ENCODE data around the gene PCSK6.
A peak's percentile ranks its signal among the peaks of the same experiment; 100 is the strongest.

PCSK6 gene

DNA sequence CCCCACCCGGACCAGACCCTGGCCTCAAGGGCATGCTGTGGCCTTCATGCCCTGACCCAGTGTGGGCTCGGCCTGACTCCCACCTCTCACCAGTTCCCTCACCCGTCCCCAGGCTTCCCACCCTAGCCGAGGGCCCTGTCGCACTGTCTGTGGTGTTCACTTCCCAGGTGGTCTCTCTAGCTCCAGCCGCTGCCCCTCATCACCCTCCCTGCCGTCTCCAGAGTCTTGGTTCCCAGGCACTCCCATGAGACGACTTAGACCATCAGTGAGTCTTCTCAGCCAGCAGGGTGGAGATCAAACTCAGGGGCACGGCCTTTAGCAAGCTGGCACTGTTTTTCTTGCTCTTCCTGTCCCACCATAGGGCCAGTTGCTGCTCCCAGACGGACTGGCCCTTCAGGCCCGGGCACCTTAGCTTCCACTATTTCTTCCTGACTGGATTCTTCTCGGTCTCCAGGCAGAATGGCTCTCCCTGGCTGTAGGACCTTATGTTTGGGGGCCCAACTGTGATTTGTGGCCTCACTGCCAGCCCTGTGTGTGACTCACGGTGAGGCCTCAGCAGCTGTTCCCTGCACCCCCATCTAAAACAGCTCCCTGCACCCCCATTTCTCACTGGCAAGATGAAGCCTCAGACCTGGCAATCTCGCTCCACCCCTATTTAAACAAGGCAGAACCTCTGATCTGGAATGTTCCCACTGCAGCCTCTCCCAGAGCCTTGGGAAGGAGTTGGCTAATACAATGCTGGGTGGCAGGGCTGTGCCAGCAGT is 9.4 kb upstream of the PCSK6 start:
- no peak for DNase-seq

DNA sequence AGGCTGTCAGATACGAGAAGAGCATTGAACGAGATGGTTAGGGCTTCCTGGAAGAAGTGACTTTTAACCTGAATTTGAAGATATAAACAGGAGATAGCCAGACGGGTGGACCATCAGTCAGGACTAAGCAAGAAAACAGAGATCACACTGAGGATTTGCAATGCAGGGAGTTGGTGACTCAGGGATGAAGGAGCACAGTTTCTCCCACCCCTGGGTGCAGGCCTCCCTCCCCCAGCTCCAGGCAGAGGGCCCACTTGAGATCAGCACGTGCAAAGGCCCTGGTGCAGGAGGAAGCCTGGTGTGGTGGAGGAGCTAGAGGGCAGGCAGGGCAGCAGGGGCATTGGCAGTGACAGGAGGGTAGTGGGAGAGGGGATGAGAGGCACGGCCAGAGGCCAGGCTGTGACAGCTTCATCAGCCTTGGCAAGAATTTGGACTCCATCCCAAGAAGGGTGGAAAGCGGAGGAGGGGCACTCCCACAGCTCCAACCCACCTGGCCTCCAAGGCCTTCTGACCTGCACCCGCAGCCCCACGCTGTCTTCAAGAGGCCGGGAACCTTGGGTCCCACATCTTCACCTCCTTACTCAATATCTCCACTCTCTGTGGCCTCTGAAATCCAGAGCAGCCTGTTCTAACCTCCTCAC is 8.7 kb upstream of the PCSK6 start:
- DNase-seq, result no peak

DNA sequence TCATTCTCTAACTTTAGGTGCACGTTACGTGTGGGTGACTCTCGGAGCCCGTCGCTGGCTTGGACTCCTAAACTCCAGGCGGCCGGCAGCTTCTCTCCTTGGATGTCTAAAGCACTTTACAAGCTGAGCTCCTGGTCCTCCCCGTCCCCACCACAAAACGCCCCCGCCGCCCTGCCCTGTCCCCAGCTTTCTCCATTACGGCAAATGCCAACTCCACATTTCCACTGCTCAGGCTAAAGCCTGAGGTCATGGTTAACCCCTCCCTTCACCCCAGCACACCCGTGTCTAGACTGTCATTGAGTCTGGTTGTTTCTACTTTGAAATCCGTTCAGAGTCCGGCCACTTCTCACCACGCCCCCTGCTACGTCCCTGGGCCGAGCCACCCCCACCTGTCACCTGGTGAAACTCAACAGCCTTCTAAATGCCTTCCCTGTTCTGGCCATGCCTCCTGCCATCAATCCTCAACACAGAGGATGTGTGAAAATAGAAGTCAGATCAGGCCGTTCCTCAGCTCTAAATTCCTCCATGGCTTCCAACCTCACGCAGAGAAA is 8.1 kb upstream of the PCSK6 start:
- no peak for DNase-seq

DNA sequence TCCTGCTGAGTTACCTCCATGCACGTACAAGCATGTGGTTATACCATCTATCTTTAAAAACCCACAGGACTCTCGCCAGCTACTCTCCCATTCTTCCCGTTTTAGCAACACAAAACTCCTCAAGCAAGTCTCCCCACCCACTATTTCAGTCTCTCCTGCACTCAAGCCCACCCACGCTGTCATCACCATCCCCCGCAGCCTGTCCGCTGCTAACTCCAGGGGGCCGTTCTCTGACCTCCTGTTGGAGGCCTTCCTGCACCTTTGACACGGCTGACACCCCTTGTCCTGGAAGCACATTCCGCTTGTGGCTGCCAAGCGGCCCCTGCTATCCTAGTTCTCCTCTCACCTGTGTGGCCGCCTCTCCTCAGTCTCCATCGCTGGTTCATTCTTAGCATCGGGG is 7.5 kb upstream of the PCSK6 start:
- no peak for DNase-seq

DNA sequence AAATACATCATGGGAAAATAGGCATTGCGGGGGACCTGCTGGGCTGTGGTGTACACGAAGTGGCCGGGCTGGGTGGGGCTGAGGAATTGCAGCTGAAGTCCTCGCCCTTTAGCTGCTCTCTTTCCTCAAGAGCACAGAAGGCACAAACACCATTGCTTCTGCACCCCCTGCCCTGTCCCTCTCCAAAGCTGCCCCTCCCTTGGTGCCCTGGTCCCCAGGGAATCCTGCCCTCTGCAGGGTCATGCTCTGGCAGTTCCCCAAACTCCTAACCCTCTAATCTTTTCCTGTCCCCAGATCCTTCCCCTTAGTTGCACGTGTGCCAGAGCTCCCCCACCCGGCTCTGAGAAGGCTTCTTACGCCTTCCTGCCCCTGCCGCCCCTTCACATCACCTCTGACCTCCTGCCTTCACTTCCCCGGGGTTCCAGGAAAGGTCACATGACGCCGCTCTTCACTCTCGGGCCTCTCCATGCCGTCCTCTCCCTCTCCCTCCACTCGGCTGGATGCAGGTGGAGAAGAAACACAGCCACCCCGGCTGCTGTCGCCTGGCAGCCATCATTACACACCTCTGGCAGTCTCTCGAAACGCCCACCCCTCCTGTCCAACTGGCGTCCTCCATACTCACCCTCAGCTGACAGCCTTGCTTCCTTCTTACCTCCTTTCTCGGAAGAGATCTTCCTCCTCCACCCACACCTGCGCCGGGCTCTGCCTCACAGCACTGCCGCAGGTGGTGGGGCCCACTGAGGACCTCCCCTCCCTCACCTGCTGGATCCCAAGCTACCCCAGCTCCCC is 6.9 kb upstream of the PCSK6 start:
- DNase-seq, result peak in 1 of 2 donors; percentile 25

DNA sequence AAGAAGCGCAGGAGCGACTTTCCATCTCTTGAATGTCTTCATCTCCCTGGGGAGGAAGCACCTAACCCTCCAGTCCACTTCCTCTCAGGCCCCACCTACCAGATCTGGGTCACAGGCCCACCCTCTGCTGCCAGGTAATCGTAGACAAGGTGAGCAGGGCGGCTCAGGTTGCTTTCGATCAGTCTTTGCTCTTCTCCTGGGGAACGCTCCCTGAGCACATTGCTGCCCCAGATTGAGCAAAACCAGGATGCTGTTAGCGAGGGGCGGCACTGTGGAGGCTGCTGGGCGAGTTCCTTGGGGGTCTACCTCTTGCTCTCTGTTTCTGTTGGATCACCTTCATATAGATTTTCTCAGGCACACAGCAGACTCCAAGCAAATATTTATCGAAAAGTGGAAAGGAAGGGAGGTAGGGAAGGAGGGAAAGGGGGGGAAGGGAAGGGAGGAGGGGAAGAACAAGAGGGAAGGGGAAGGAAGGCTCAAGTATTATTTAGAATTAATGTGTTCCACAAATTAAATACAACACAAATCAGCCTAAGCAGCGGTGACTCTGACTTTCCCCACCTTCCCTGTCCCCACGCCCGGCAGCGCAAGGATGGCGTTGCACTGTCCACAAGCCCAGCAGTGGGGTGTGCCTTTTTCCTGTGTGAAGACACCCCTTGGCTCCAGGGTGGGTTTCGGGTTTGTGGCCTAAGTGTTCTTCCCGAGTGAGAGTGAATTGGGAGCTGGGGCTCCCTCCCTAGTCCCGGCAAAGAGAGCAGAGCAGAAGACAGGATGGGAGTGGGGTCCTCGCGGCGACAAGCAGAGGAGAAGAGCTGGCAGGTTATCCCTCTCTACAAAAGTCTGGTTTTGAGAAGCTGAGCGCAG is 6.1 kb upstream of the PCSK6 start:
- no peak for DNase-seq

DNA sequence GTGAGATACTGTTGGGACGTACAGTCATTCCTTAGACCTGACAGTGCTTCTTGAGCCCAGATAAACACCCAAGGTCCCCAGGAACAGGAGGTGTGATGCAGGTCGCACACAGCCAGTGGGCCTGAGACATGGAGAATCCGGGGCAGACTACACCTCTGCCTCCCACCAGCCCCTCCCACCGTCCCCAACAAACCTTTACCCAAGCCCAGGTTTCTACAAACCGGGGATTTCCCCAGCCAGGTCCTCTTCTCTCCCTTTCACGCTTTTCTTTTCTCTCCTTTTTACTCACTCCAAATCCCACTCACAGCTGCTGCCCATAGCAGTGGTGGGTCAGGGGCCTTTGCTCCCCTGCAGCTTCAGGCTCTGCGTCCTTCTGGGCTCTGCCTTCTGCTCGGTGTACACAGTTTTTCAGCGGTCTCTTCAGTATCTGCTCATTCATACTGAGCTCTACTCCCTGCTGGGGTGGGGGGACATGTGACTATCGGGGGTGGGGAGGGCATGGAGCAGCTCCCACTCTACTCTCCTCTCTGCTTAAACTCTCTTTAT is 4.8 kb upstream of the PCSK6 start:
- no peak for DNase-seq

DNA sequence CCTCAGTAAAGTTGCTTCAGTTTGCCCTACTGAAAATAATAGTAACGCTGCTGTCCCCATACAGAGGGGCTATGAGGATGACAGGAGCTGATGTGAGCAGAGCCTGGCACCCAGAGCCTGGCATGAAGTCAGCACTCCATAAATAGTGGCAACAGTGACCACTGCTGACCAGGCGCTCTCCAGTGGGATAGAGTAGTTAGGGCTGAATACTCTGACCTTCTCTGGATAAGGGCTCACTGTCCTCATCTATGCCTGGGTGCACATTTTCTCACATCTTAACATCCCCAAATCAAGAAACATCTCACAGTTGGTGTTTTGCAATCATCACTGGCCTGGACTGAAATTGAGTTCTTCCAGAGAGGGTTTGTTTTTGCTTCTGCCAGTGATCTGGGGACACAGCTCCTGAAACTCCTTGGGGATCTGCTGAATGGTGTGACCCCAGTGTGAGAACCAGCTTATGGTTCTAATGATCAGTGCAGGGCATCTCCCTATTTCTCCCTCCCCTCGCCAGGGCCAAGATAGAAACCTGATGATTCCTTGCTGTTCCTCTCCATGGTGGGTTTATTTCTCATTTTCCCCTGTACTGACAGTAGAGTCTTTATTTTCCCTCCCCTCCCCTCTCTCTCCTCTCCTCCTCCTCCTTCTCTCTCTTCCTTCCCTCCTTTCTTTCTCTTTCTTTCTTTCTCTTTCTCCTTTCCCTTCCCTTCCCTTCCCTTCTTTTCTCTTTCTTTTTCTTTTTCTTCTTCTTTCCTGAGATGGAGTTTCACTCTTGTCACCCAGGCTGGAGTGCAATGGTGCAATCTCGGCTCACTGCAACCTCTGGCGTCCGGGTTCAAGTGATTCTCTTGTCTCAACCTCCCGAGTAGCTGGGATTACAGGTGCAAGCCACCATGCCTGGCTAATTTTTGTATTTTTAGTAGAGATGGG is 3.5 kb upstream of the PCSK6 start:
- no peak for DNase-seq

DNA sequence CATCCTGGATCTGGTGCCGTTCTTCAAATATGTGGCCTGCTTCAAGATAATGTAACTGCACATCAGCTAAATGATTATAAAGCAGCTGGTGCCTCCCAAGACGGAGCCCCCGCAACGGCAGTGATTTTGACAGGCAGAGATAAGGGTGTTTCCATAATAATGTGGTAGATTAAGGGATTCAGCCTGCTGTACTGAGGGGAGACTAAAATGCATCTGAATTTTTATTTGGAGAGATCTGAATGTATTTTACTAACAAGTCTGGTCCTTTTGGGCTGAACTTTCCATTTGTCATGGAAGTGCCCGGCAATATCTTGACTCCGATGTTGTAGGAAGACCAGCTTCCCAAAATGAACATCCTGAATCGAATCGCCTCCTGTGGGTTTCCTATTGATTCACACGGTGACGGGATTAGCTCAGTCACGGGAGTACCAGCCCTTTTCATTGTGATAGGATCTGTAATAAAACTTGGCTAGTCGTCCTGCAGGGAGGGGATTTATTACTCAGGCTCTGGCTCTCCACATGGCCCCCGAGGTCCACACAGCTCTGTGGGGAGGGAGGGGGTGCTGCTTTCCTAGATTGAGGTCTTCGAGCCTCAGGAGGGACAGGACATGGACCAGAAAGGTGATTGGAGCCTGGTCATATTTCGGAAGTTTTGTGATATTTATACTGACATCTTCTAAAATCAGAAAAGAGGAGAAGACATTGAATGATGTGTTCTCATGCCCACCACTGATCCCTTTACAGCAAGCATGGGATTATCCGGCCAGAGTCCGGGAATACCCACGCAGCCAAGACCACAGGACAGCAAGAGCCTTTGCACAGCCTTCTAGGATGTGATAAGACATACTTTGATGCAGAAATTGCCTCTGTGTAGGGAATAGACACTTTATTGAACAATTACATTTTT is 2.5 kb upstream of the PCSK6 start:
- no peak for DNase-seq

DNA sequence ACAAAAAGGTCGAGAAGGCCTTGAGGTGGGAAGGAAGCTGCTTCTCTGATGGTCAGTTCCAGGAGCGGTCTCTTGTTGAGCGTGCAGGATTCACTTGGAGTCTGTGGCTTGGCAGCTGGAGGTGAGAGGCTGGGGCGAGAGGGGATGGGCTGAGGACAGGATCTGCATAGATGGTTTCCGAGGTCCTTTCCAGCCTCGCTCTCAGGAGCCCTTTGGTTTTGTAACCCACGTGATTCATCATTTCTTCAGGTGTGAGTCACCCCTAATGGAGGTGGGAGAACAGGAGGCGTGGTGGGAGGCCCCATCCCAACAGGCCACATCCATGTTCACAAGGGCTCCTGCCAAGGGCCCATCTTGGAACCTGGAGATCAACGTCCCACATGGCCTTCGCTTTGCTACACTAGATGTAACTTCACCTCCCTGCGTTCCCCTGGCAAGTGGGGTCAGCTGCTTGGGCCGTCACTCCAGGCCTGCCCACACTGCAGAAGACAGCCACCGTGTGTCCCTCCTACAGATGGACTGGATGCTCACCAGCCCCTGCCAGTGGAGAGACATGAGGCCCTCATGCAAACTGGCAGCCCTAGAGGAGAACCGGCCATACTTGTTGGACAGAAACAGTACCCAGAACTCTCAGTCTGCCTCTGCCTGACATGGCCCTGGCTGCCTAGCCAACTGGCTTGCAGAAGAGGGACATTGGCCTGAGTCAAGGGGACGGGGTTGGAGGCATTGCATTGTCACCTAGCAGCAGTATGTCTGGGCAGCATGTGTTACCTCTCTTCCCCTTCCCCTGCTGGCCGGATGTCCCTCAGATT is 1.6 kb upstream of the PCSK6 start:
- no peak for DNase-seq

DNA sequence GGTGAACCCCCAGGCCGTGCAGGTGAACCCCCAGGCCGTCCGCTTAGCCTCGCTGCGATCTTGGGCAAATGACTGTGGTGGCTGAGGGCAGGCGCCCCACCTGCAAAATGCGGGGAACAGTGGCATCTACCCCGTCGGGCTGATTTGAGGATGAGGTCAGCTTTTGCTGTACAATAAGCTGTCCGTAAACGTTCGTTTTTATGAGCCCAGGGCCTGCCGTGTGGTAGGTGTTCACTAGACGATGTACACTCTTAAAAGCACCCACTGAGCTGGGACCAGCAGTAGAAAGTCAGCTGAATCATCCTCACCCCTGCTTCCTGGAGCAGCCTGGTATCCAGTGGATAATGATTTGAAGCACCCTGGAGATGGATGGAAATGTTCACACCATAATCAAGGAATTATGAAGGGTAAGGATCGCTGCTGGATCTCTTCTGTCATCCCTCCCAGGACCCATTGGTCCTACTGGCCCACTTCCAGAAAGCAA is 943 bp upstream of the PCSK6 start:
- DNase-seq, result no peak

DNA sequence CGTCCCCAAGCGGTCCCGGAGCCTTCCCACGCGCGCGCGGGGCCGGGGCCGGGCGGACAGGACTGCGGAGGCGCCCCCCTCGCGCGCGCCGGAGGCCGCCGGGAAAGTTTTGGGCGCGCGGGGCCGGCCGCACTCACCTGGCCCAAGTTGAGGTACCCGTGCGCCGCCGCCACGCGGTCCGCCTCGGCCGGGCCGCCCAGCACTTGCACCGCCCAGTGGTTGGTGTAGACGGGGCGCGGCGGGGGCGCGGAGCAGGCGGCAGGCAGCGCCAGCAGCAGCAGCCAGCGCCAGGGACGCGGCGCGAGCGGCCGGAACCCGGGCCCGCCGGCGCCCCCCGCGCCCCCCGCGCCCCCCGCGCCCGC is 289 bp downstream of the PCSK6 start:
- peak in 1 of 2 donors; percentile 47 for DNase-seq

DNA sequence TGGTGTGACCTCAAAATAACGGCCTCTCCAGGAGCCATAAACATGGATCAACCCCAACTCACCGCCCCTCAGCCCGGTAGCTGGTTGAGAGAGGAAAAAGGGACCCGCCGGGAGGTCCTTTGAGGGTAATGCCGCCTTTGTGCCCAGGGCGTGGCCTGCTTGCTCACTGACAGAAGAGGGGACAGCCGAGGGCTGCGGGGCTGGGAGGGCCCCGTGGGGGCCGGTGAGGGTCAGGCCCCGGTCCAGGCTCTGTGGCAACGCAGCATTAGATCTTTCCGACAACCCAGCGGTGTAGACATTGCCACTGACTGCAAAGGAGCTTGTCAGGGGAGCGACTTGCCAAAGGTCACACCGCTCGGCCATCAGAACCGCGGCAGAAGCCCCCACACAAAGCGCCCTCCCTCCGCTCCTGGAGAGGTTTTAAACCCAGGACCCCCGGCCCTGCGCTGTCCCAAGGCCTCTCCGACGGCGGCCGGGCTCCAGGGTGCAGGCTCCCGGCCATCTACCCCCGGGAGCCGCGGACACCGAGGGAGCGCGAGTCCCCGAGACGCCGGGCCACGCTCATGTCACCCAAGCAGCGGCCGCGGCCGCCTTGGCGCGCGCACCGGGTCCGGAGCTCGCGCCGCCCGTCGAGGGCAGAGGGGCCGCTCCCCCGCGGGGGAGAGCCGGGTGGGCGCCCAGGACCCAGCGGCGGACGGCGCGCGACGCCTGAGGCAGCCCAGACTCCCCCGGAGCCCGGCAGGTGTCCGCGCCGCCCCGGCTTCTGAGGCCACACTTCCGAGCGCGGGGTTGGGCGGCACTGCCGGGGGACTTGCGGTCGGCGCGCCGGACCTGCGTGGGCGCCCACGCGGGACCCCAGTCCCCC is 975 bp downstream of the PCSK6 start:
- no peak for DNase-seq

DNA sequence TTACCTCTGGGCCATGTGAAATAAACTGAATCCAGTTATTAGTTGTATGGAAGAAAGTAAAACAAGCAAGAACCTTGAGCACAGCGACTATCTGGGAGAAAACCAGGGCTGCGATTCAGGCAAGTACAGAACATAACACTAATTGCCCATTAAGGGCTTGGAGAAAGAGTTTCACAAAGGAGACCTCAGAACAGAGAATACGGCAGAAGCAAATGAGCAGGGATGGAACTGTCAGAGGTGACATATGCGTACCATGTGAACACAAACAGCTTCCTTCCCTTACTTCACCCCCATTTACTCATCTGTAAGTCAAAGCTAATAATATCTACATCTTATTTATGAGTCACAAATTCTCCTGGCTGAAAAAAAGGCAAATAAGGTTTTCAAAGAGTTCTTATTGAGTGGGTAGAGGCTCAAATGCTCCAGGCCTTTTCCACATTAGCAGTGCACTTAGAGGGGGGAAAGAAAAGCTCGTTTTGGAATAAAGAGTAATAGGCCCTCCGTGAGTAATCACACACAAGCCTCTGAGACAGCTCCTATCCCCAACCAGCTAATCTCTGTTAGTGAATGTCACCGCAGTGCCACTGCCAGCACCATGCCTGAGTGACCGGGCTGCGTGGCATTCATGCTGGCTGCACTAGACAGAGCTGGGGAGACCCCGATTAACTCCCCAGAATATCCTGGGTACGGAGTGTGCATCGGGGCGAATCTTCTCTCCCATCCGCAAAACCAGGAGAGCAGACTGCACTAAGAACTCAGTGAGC is 2.6 kb downstream of the PCSK6 start:
- no peak for DNase-seq

DNA sequence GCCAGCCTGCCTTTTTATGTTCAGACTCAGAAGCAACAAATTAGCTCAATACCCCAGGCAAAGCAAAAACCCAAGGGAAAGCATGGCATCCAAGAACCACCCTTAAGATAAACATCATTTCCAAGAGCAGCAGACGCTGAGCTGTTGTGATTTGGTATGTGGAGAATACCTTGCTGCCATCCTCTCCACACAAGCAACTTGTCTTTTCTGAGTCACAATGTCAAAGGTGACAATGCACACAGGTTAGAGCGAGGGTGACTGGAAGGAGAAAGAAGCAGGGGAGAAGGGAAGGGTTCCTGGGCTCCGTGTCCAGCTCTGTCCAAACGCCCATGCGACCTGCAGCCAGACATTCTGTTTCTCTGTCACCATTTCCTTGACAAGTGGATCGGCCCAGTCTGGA is 6.0 kb downstream of the PCSK6 start:
- no peak for DNase-seq

DNA sequence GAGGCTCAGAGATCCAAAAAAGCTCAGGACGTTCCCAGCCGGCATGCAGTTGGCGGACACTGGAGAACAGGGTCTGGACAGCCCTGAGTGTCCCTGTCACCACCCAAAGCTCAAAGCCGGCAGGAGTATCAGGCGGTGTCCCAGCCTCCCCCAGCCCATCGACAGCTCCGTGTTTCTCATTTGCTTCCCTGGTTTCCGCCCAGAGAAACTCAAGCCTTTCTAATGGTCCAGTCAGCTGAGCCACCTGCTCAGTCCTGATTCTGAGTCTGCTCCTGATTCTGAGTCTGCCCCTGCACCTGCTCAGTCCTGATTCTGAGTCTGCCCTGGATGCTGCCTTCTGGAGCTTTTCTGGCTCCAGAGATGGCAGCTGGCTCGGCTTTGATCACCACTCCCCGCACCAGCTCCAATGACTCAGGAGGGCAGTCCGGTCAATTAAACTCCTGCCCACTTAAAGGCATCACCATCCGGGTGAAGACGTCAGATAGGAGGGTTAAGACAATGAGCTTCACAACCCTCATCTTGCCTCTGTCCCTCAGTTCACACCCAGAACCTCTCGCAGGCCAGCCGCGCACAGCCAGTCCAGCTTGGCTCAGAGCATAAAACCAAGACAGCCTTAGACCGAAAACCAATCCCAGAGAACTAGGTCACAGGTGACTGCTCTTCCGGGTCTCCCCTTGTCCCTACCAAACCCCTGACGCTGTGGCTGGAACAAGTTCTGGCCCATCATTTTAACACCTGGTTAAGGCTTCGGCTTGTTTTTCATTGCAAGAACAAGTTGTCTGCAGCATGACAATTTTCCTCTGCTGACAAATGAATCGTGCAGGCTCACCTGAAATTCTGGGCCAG is 6.8 kb downstream of the PCSK6 start:
- DNase-seq, result no peak
